Ishikawa (cell line): Measurements from ENCODE around the gene TAS2R43.

Experiments used
- RAD21 ChIP-seq: IDR thresholded peaks from 2 replicates; pipeline ENCODE4 v1.6.1; 2012; ENCODE audit warnings: low read depth
- TAF1 ChIP-seq: IDR thresholded peaks from 2 replicates; pipeline ENCODE4 v1.6.1; 2012; ENCODE audit warnings: low read depth, mild to moderate bottlenecking
- TCF12 ChIP-seq: IDR thresholded peaks from 2 replicates; pipeline ENCODE4 v1.6.1; 2012; ENCODE audit warnings: low read depth
- YY1 ChIP-seq: IDR thresholded peaks from 2 replicates; pipeline ENCODE4 v1.6.1; 2012; ENCODE audit warnings: low read depth

DNA sequence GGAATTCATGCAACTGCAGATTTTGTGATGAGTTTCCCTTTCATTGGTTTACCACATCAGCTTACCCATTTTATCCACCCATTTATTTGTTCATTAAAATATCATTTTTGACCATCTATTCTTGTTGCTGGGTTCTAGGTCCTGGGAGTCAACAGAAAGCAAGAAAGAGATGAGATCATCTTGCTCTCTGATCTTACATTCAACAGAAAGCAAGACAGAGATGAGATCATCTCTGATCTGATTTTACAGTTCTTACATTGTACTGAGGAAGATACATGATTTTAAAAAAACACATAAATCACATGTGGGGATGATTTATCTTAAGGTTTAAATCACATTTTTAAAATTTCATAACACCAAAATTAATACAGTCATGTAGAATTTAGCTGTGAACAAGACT is 32.3 kb downstream of the TAS2R43 start:
- TF ChIP-seq YY1, result no peak
- TF ChIP-seq RAD21, result no peak
- TF ChIP-seq TCF12, result no peak
- TF ChIP-seq TAF1, result no peak
